IMR-90 (cell line): ENCODE data around the gene NEURL1. TPM values are rescaled to one million over a fixed set of nuclear protein-coding genes. Genes with fewer than 3 reads are reported as not detected.

Experiments used
- ATAC-seq: fragments of 200-7000 bp; cut with Tn5 transposase; 2 replicates; pipeline ENCODE4 v1.9.1; 2020; ENCODE audit warnings: low read depth, mild to moderate bottlenecking, moderate library complexity
- BruUV-seq: library from RNA; stranded (reverse); fragments of 400-500 nt; replicated peaks from 2 replicates; lab custom pipeline; 2021; lab: Mats Ljungman, UMichigan
- CTCF ChIA-PET: fragments of 300-600 bp; formaldehyde crosslinking; extraction: SDS; loops from one replicate; lab custom pipeline; 2021; ENCODE audit warnings: antibody characterized with exemption; lab: Yijun Ruan, JAX
- POLR2A ChIA-PET: fragments of 300-600 bp; sonication (Branson Sonifier 250); formaldehyde crosslinking; loops from one replicate; lab custom pipeline; 2022; ENCODE audit warnings: antibody characterized with exemption; ENCODE audit not compliant: unreplicated experiment; lab: Charles Lee
- DNase-seq: peaks from one replicate; pipeline ENCODE4 v3.0.0; 2013
- H2AFZ ChIP-seq: replicated peaks from 2 replicates; pipeline ENCODE3; 2013; ENCODE audit warnings: low read length, mild to moderate bottlenecking; ENCODE audit not compliant: poor library complexity
- H2AK5ac ChIP-seq: 2 replicates; pipeline ENCODE4 v1.6.1; 2013; ENCODE audit warnings: low read depth, low read length, inconsistent platforms
- H2AK9ac ChIP-seq: replicated peaks from 2 replicates; pipeline ENCODE3; 2013; ENCODE audit warnings: mild to moderate bottlenecking, low read depth, low read length, moderate library complexity; ENCODE audit not compliant: poor library complexity
- H2BK120ac ChIP-seq: 2 replicates; pipeline ENCODE4 v1.6.1; 2013; ENCODE audit warnings: low read depth, low read length, inconsistent platforms
- H2BK15ac ChIP-seq: 3 replicates; pipeline ENCODE4 v1.6.1; 2013; ENCODE audit warnings: low read depth, low read length, inconsistent platforms
- H2BK20ac ChIP-seq: 2 replicates; pipeline ENCODE4 v1.6.1; 2013; ENCODE audit warnings: low read depth, mild to moderate bottlenecking, inconsistent platforms, low read length, moderate library complexity
- H2BK5ac ChIP-seq: 2 replicates; pipeline ENCODE4 v1.6.1; 2013; ENCODE audit warnings: mild to moderate bottlenecking, low read depth, low read length, inconsistent platforms; ENCODE audit not compliant: poor library complexity, severe bottlenecking
- H3K14ac ChIP-seq: replicated peaks from 2 replicates; pipeline ENCODE4 v1.6.1; 2013; ENCODE audit warnings: low read depth, low read length, inconsistent platforms
- H3K18ac ChIP-seq: 2 replicates; pipeline ENCODE4 v1.6.1; 2013; ENCODE audit warnings: low read depth, low read length, control low read depth
- H3K23ac ChIP-seq: 2 replicates; pipeline ENCODE4 v1.6.1; 2013; ENCODE audit warnings: low read depth, low read length, inconsistent platforms
- H3K27ac ChIP-seq: 2 replicates; pipeline ENCODE4 v1.5.1; 2013; ENCODE audit warnings: mild to moderate bottlenecking, control low read depth, low read length; ENCODE audit not compliant: insufficient read depth
- H3K27me3 ChIP-seq: 2 replicates; pipeline ENCODE4 v1.6.1; 2013; ENCODE audit warnings: low read length; ENCODE audit not compliant: control insufficient read depth, insufficient read depth
- H3K36me3 ChIP-seq: 2 replicates; pipeline ENCODE4 v1.6.1; 2013; ENCODE audit warnings: low read length, mixed read lengths; ENCODE audit not compliant: control insufficient read depth, insufficient read depth
- H3K4ac ChIP-seq: 2 replicates; pipeline ENCODE4 v1.6.1; 2013; ENCODE audit warnings: low read depth, low read length, inconsistent platforms
- H3K4me1 ChIP-seq: 2 replicates; pipeline ENCODE4 v1.6.1; 2013; ENCODE audit warnings: low read length, mixed read lengths; ENCODE audit not compliant: control insufficient read depth, insufficient read depth
- H3K4me2 ChIP-seq: 2 replicates; pipeline ENCODE4 v1.6.1; 2013; ENCODE audit warnings: low read depth, mild to moderate bottlenecking, control low read depth, low read length, moderate library complexity
- H3K4me3 ChIP-seq: 2 replicates; pipeline ENCODE4 v1.5.1; 2013; ENCODE audit warnings: low read depth, mild to moderate bottlenecking, control low read depth, low read length, moderate library complexity; ENCODE audit not compliant: insufficient read depth
- H3K56ac ChIP-seq: 2 replicates; pipeline ENCODE4 v1.6.1; 2013; ENCODE audit warnings: low read length, inconsistent platforms; ENCODE audit not compliant: insufficient read depth; ENCODE audit errors: extremely low read depth
- H3K79me1 ChIP-seq, 2 experiments: 2 replicates each; pipeline ENCODE4 v1.6.1; 2013; ENCODE audit warnings: low read length in 2 of 2, inconsistent platforms in 1 of 2, low read depth in 1 of 2
- H3K9ac ChIP-seq: 2 replicates; pipeline ENCODE4 v1.6.1; 2013; ENCODE audit warnings: low read depth, low read length, control low read depth
- H3K9me1 ChIP-seq: 2 replicates; pipeline ENCODE4 v1.6.1; 2013; ENCODE audit warnings: low read length, inconsistent platforms; ENCODE audit not compliant: insufficient read depth
- H3K9me3 ChIP-seq: 2 replicates; pipeline ENCODE4 v1.6.1; 2013; ENCODE audit warnings: low read length; ENCODE audit not compliant: control insufficient read depth, insufficient read depth
- H4K20me1 ChIP-seq: 2 replicates; pipeline ENCODE4 v1.6.1; 2013; ENCODE audit warnings: low read length, inconsistent platforms; ENCODE audit not compliant: insufficient read depth
- H4K5ac ChIP-seq: 2 replicates; pipeline ENCODE4 v1.6.1; 2013; ENCODE audit warnings: mild to moderate bottlenecking, low read depth, low read length, control low read depth
- H4K8ac ChIP-seq, 2 experiments: 2 replicates each; pipeline ENCODE4 v1.6.1; 2013; ENCODE audit warnings: low read depth in 2 of 2, low read length in 2 of 2, control low read depth in 1 of 2, inconsistent platforms in 1 of 2
- H4K91ac ChIP-seq: 2 replicates; pipeline ENCODE4 v1.6.1; 2013; ENCODE audit warnings: low read depth, low read length, inconsistent platforms; ENCODE audit not compliant: insufficient read depth
- BHLHE40 ChIP-seq: fragments of 150-350 bp; IDR thresholded peaks from 2 replicates; pipeline ENCODE4 v1.6.1; 2016; ENCODE audit warnings: mild to moderate bottlenecking, low read depth, low read length
- CEBPB ChIP-seq: IDR thresholded peaks from 2 replicates; pipeline ENCODE4 v1.6.1; 2012; ENCODE audit warnings: low read depth, low read length, improper control_type of control experiment
- CHD1 ChIP-seq: IDR thresholded peaks from 2 replicates; pipeline ENCODE4 v1.6.1; 2012; ENCODE audit warnings: low read depth, low read length, improper control_type of control experiment
- CTCF ChIP-seq: conservative IDR thresholded peaks from 2 replicates; pipeline ENCODE4 v1.5.1; 2012; ENCODE audit warnings: mild to moderate bottlenecking, low read depth, low read length, improper control_type of control experiment
- ELK1 ChIP-seq: fragments of 150-350 bp; IDR thresholded peaks from 2 replicates; pipeline ENCODE4 v1.6.1; 2016; ENCODE audit warnings: low read depth, mild to moderate bottlenecking, low read length, moderate library complexity, borderline replicate concordance
- FOS ChIP-seq: fragments of 150-350 bp; IDR thresholded peaks from 2 replicates; pipeline ENCODE4 v1.6.1; 2016; ENCODE audit warnings: low read depth, low read length
- MAFK ChIP-seq: IDR thresholded peaks from 2 replicates; pipeline ENCODE4 v1.6.1; 2012; ENCODE audit warnings: low read depth, low read length, improper control_type of control experiment
- MAZ ChIP-seq: IDR thresholded peaks from 2 replicates; pipeline ENCODE4 v1.6.1; 2012; ENCODE audit warnings: low read depth, mild to moderate bottlenecking, low read length, improper control_type of control experiment, moderate library complexity, borderline replicate concordance
- MXI1 ChIP-seq: IDR thresholded peaks from 2 replicates; pipeline ENCODE4 v1.6.1; 2012; ENCODE audit warnings: low read depth, mild to moderate bottlenecking, low read length, moderate library complexity, borderline replicate concordance
- NFE2L2 ChIP-seq: fragments of 150-350 bp; IDR thresholded peaks from 2 replicates; pipeline ENCODE4 v1.6.1; 2016; ENCODE audit warnings: low read depth, mild to moderate bottlenecking, low read length
- POLR2A ChIP-seq: IDR thresholded peaks from 2 replicates; pipeline ENCODE4 v1.6.1; 2012; ENCODE audit warnings: mild to moderate bottlenecking, low read depth, low read length
- RAD21 ChIP-seq: IDR thresholded peaks from 2 replicates; pipeline ENCODE4 v1.6.1; 2012; ENCODE audit warnings: low read length, improper control_type of control experiment
- RCOR1 ChIP-seq: IDR thresholded peaks from 2 replicates; pipeline ENCODE4 v1.6.1; 2012; ENCODE audit warnings: mild to moderate bottlenecking, low read length, improper control_type of control experiment; ENCODE audit not compliant: insufficient replicate concordance
- RFX5 ChIP-seq: IDR thresholded peaks from 2 replicates; pipeline ENCODE4 v1.8.0; 2012; ENCODE audit warnings: low read depth, mild to moderate bottlenecking, low read length, moderate library complexity
- SMC3 ChIP-seq: fragments of 150-350 bp; IDR thresholded peaks from 2 replicates; pipeline ENCODE4 v1.6.1; 2016; ENCODE audit warnings: low read depth, mild to moderate bottlenecking, antibody characterized with exemption, low read length, moderate library complexity
- USF2 ChIP-seq: fragments of 150-350 bp; IDR thresholded peaks from 2 replicates; pipeline ENCODE4 v1.6.1; 2017; ENCODE audit warnings: mild to moderate bottlenecking, antibody characterized with exemption, low read length, low read depth
- WGBS, 2 experiments: methylation state at CpG; one replicate each; pipeline versions ENCODE4 v1.1.5 to v1.1.7; 2013; ENCODE audit warnings: missing lambda C conversion rate in 2 of 2; ENCODE audit not compliant: insufficient read length in 1 of 2; ENCODE audit errors: extremely low coverage in 2 of 2; 5-methylcytosine and 5-hydroxymethylcytosine counted together
- dilution Hi-C: fragments of 300-500 bp; cut with HindIII; formaldehyde crosslinking; loops from one replicate; pipeline ENCODE4 v1.14.3; 2018; ENCODE audit warnings: low sequenced_read_pairs; ENCODE audit not compliant: unreplicated experiment
- in situ Hi-C: fragments of 300-500 bp; cut with MboI; formaldehyde crosslinking; loops from 3 replicates; pipeline ENCODE4 v1.14.3; 2019; ENCODE audit warnings: low sequenced_read_pairs, inconsistent platforms, mixed read lengths
- intact Hi-C: fragments of 100-400 bp; cut with micrococcal nuclease; formaldehyde crosslinking; loops from 2 replicates; pipeline ENCODE4 v1.10.0; 2022
- polyA plus RNA-seq, 3 experiments: library from polyadenylated mRNA; depleted of rRNA; stranded (reverse); fragments of >200 nt; gene quantifications; 2 replicates each; pipeline ENCODE4 v1.2.3, GENCODE V29; 2012; ENCODE audit warnings: low replicate concordance in 1 of 3
- total RNA-seq: library from RNA; depleted of rRNA; stranded (reverse); fragments of >200 nt; gene quantifications from 2 replicates; pipeline ENCODE4 v1.2.3, GENCODE V29; 2012

The NEURL1 gene
- total and polyA plus RNA-seq, 2 of the 4 experiments (the other 2 are of a cell fraction): 0.36 to 0.82 TPM

GRCh38 chr10:103498936-103499638 lies 5.6 kb downstream of the NEURL1 start:
- H2BK20ac ChIP-seq: no peak overlapping the region
- H3K9me1 ChIP-seq: no peaks in the 10 kb centered on the region
- CTCF ChIA-PET: no interaction called here
- in situ Hi-C loops: loop anchor here (10.0 kb wide), 1 partner anchor 186 kb away; no protein-coding TSS in a partner anchor
- no peaks in the 10 kb centered on the region for H3K79me1 ChIP-seq
- no peaks in the 10 kb centered on the region for H3K36me3 ChIP-seq
- no peak overlapping the region for H3K56ac ChIP-seq
- ATAC-seq: no peak
- no peak overlapping the region for H4K5ac ChIP-seq
- H3K4me2 ChIP-seq: no peak overlapping the region
- no CpG with 5 or more reads among the region's 5 CpGs for WGBS, 2 experiments
- no peak overlapping the region for H3K27ac ChIP-seq
- intact Hi-C loops: no loop called here
- H4K8ac ChIP-seq: no peak overlapping the region
- dilution Hi-C loops: no loop called here
- H3K4me3 ChIP-seq: no peak overlapping the region
- no peak for DNase-seq
- H3K27me3 ChIP-seq: peaks cover 83% of the 10 kb centered on the region
- H2BK15ac ChIP-seq: no peak overlapping the region
- BruUV-seq: no TSS peak
- no peak for TF ChIP-seq MAZ
- no peak for TF ChIP-seq MXI1
- TF ChIP-seq CHD1: no peak
- no peak for TF ChIP-seq RCOR1
- TF ChIP-seq BHLHE40: no peak
- no peak for TF ChIP-seq RAD21
- no peak for TF ChIP-seq RFX5
- no peak for TF ChIP-seq USF2
- no peak for TF ChIP-seq MAFK
- no peak for TF ChIP-seq FOS
- no peak for TF ChIP-seq ELK1
- TF ChIP-seq NFE2L2: no peak
- no peak for TF ChIP-seq POLR2A
- no peak for TF ChIP-seq SMC3
- no peak for TF ChIP-seq CEBPB
- TF ChIP-seq CTCF: no peak
- no peak overlapping the region for H3K18ac ChIP-seq
- H4K20me1 ChIP-seq: peaks cover 19% of the 10 kb centered on the region; the same call in 1 of the 2 replicates
- no peak overlapping the region for H3K14ac ChIP-seq
- H2BK5ac ChIP-seq: no peak overlapping the region
- POLR2A ChIA-PET: interaction anchor here (0.9 kb wide), 1 partner anchor 44 kb away, joined by 4 read pairs; no protein-coding TSS in a partner anchor
- no peak overlapping the region for H2AFZ ChIP-seq
- no peak overlapping the region for H3K9ac ChIP-seq
- no peak overlapping the region for H4K91ac ChIP-seq
- no peak overlapping the region for H2BK120ac ChIP-seq
- H3K4ac ChIP-seq: no peak overlapping the region
- H3K9me3 ChIP-seq: no peaks in the 10 kb centered on the region
- H3K4me1 ChIP-seq: peaks cover 4% of the 10 kb centered on the region
- H2AK5ac ChIP-seq: no peak overlapping the region
- no peak overlapping the region for H2AK9ac ChIP-seq
- H3K23ac ChIP-seq: no peak overlapping the region
